T-helper 2 cell (primary cell): ENCODE data around the gene ZFP92.
"Not testable (repeated sequence)": the region's sequence is repeated elsewhere in the genome, so short reads cannot be mapped to it uniquely, and the experiment has no call there.

Experiments
- DNase-seq, 5 experiments: peaks; one replicate each; pipeline versions ENCODE4 v3.0.0 to v3.0.0-alpha.2; 2012 to 2022

Gene ZFP92

DNA sequence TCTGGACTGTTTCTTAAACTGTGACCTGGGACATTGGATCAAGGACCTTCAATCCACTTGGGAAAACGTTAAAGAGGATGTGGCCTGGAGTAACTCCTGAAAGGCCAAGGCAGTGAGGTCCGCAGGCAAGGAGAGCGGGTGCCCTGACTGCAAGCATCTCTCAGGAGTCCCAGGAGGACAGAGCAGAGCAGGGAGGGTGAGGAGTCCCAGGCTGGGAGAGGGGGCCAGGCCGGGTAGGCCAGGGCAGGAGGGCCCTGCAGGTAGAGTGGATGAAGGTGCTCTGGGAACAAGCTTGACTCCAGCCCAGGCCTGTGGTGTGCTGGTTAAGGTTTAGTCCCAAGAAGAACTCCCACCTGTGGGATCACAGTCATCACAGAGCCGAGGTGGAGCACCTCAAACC, 23.9 kb upstream of the ZFP92 start:
- DNase-seq: no peak

DNA sequence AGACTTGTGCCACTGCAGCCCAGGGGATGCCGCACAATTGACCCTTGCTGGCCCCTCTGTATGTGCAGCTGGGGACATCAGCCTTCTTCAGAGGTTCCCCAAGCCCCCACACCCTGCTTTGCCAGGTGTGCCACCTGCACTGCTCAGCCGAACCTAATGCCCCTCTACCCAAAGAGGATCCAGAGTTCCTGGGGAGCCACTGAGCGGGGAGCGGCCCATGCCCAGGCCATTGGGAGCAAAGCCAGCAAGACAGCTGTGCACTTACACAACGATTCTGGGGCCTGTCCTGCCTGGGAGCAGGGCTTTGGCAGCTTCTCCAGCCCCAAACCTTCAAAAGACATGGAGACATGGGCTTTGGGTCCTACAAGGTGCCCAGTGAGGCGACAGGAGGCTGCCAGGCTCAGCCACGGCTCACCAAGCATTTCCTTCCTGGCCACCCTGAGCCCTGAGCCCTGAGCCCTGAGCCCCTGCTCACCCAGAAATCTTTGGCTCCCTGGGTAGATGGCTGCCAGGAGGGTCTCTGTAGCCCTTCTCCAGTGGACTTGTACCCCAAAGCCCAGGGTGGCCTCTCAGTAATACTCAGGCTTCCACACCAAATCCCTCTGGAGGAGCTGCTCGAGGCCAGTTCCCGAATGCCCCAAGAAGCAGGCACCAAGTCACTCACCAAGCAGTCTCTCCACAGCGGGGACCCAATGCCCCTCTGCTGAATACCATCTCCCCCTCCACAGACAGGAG, 23.1 kb upstream of the ZFP92 start:
- no peak for DNase-seq

DNA sequence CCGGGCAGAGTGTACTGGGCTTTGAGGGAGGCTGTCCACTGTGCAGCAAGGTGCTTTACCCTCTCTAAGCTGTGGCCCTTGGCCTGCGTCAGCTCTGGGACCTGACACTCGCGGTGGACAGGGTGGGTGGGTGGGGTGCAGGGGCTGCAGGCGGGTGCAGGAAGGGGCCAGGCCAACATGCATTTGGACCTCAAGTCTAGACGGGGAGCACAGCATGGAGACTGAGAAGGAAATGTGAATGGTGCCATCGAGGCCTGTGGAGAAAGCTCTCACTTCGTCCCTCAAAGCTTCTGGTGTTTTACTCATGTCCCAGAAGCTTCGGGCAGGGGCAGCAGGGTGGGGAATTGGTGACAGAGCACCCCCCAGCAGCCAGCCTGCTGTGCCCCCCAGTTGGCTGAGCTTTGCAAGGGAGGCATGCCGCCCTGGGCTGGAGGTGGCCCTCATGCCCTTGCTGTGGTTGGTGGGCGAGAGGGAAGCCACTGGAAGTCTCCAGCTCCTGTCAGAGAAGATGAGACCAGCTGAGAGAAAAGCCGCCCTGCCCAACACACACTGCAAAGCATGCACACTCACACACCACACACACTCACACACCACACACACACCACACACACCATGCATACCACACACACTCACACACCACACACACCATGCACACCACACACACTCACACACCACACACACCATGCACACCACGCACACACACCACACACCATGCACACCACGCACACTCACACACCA, 22.4 kb upstream of the ZFP92 start:
- no peak for DNase-seq

DNA sequence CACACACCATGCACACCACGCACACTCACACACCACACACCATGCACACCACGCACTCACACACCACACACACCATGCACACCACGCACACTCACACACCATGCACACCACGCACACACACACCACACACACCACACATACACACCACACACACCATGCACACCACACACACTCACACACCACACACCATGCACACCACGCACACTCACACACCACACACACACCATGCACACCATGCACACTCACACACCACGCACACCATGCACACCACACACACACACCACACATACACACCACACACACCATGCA, 21.9 kb upstream of the ZFP92 start:
- DNase-seq: not testable (repeated sequence)

DNA sequence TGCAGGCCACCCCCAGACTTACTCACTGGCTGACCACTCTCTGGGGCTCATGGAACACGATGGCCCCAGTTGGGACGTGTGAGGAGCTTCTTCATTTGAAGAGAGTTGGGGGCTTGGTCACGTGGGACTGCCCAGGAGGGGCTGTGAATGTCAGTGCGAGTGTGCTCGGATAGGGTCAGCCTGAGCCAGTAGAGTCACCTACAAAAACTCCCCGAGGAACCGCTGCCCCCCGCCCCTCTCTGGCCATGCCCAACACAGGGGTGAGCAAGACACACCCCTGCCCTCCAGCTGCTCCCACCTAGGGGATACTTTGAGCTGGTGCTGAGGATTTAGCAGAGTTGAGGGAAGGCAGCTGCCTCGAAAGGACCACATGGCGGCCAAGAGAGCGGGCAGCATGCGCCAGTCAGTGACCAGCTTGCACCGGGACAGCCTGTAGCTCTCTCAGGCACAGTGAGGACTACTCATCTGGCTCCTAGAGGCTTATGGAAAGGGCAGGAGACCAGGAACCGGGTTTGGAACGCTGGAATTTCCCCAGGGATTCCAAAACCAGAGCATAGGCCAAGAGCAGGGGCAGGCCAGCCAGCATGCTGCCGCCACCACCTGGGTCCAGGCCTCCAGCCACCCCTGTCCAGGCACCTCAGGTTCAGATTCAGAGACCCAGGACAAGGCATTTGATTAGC, 18.5 kb upstream of the ZFP92 start:
- no peak for DNase-seq

DNA sequence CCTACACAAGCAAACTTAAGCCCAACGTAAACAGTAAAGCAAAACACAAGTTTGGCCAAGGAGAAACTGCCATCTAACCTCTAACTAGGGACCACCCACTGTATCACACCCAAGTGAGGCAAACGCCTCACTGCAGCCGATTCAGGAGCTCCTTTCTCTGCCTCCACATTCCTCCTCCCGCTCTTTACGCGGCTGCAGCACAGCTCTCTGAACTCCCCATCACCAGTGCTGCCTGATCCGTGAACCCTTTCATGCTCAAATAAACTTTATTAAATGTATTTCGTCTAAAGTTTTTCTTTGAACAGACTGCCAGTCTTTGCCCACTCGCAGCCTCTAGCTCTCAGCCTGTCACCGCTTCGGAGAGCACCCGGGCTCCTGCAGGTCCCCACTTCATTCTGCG, 16.7 kb upstream of the ZFP92 start:
- no peak for DNase-seq

DNA sequence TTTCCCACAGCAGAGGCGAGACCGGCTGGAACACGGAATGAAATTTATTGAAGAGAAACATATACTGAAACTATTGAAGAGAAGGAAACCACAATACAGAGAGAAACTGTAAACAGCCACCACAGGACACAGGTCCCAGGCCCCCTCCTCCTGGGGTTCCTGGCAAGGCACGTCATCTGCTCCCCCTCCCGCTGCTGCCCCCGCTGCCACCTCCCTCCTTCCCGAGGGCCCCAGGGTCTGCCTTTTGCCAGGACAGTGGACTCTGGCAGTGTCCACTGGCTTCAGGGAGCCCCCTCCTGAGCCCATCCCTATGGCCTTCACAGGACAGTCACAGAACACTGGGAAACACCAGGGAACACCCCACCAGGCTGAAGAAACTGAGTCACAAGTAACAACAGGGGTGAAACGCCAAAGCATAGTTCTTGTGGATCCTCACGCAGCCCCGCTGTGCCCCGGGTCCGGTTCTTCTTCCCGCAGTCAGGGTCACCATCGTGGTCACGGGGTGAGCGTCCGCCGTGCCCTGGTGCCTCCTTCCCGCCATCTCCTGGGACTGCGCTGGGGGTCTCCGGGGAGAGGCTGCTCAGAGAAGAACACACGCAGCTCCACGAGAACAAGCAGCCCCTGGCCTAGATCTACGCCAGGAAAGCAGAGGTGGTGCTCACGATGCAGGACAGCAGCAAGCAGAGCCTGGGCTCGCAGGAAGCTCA, 15.5 kb upstream of the ZFP92 start:
- peak in 1 of 5 experiments; percentile 60 for DNase-seq

DNA sequence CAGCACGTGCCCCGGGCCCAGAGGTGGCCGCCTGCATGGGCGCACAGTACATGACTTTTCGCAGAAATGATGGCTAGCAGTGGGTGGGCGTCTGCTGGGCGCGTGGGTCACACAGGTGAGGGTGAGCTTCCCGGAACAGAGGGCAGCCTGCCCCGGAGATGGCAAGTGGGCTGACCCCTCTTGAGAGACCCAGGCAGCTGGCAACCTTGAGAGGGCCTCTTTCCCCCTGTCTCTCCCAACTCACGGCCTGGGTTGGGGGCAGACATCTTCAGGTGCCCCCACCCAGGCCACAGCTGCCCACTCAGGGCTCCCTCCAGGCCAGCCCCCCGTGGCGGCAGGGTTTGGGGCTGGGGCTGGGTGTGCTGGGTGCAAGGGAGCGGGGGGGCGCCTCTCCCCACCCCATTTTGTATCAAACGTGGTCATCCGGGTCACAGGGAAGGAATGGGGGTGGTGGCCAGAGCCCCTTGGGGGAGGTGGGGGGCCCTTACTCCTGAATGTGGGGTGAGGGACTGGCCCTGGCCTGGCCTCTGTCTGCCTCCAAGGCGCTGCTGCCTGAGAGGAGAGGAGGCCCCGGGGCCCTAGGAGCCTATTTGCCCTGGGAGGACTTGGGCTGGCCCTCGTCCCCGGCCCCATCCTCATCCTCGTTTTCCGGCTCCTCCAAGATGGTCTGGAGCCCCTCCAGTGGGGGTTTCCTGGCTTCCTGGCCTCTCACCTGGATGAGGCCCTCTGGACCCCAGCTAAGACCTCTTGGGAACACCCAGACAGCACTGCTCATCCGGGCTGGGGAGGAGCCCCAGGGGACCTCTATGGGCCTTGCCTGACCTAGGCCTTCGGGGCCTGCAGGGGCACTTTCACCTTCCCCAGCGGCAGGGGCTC, 14.7 kb upstream of the ZFP92 start:
- no peak for DNase-seq

DNA sequence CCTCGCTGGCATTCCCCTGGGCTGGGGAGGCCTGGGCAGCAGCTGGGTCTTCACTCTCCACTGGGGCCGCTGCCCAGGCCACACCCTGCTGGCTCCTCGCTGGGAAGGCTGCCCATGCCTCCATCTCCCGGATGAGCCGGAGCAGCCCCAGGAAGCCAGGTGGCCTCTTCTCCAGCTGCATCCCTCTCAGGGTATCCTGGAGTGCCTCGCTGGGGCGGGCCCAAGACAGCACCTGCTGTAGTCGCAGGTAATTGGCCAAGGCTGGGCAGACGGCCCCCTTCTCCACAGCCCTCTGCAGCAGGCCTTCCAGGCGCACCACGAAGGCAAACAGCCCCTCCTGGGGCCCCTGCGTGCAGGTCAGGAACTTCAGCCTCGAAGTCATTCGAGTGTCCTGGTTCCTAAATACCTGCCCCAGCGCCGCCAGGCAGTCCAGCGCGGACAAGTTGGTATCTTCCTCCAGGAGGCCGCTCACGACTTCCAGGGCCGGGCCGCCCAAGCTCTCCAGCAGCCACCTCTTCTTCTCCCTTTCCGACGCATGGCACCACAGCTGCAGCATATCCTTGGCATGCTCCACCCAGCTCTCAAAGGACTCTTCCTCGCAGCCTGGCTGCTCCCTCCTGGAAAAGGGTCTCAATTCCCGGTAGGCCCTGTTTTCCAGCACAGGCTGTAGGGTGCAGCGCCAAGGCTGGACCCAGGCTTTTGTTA, 13.9 kb upstream of the ZFP92 start:
- no peak for DNase-seq

DNA sequence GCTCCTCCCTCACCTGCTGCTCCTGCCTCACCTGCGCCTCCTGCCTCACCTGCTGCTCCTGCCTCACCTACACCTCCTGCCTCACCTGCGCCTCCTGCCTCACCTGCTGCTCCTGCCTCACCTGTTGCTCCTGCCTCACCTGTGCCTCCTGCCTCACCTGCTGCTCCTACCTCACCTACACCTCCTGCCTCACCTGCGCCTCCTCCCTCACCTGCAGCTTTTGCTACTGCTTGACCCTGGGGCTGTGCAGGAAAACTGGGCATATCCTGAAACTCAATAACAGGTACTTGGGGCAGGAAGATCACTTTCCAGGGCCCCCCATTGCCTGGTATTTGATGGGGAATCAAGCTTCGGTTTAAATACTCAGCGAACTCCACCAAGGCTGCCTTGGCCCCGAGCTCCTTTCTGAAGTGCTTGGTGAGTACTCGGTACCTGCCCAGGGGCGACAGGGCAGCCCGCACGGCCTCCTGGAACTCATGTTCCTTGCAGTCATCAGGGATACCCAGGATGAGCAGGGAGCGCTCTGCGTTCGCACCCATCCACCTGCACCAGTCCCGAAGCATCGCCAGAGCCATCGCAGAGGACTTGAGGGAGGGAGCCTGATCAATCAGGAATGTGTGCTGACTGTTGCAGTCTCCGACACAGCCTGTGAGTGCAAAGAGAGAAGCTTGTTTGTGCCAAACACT, 12.9 kb upstream of the ZFP92 start:
- no peak for DNase-seq

DNA sequence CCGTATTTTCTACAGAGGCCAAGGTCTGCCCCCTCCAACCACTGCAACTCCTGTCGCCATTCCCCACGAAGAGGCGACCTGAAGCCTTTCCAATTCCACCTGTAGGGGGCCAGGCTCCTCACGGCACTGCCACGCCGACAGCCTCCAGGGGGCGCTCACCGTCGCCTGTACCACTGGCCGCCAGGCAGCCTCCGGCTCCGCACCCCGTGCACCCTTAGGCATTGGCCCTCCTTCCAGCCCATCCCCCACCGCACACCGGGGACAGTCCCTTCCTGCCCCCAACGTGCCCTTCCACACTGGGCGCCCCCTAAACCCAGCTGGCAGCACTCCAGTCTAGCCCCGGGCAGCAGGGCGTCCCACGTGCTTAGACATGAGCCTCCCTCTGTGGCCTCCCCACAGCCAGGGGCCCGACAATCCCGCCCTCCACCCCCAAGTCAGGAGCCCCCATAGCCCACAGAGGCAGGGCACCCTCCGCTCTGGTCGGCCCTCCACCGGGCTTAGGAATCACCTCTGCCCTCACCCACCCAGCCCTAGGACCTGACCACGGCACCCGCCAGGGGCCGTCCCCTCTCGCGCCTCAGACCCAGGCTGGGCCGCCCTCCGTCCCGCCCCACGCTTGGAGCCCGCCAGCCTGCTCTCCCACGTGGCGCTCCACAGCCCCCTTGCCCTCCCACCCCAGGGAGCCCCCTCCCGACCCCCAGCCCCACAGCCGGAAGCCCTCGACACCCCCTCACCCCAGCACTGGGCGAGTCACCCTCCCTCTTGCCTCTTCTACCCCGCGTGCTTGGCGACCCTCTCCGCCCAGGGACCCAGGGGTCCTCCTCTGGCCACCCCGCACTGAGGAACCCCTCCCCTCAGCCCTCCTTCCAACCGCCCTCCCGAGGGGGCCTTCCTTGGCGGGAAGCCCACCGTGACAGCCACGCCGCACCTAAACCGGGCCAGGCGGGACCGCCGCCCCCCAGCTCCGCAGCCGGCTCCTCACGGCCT, 10.8 kb upstream of the ZFP92 start:
- peak; percentile 14 to 66 (median 31) for DNase-seq

DNA sequence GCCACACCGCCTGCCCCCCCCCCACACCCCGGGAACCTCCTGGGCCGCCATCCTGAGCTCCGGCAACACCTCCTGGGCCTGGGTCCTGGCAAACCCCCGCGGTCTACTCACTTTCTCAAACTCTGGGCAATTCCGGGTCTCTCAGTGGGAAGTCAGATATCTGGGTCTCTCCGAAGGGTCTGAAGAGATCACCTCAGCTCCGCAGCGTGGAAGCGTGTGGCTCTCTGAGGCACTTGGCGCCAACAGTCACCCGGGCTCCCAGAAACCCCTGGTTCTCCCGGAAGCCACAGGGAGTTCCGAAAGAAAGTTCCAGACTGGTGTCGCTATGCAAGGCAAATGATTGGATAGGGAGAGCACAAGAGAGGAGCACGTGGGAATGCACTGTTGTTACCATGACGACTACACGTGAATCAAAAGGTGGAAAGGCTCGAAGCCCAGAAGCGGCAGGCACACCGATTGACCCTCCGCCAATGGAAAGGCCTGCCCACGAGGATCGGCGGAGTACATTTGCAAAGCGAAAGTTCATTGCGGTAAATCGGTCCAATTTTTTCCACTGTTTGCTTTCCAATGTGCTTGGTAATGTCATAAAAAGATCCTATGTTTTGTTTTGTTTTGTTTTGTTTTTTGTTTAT, 10.0 kb upstream of the ZFP92 start, which contains the start of gene PNMA6E:
Gene PNMA6E (minus strand): TSS at position 218 of the 632 bp plus-strand sequence. CDS start 2,501 bp downstream, outside the sequence.
- no peak for DNase-seq

DNA sequence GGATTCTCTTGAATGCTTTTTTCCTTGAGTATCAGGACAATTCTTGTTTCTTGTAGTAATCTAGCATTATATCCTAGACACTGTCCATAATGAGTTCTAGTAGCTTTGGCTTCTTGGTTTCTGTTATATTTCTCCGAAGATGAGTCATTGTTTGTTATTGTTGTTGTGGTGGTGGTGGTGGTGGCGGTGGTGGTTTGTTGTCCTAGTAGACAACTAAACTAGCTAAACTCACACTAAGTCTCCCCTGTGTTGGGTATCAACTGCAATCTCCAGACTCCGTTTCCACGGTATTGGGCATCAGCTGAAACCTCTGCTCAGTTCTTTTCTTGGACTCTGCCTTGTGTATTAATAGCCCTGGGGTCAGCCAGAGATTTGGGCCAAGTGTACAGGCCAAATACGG, 6.9 kb upstream of the ZFP92 start:
- peak in 1 of 5 experiments; percentile 6 for DNase-seq

DNA sequence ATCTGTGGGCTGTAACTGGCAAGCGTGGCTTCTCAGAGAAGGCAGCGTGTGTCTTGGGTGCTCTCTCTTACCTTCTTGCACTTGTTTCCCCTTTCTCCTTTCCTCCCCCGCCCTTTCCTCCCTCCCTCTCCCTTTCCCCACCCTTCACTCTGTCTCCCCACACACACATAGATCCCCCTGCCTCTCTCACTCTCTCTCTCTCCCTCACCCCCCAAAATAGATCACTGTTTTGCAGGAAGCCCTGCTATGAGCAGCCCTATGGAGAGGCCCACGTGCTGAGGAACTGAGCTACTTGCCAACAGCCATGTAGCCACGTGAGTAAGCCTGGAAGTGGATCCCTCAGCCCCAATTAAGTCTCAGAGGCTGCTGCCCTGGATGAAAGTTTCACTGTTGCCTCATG, 5.8 kb upstream of the ZFP92 start:
- DNase-seq: no peak

DNA sequence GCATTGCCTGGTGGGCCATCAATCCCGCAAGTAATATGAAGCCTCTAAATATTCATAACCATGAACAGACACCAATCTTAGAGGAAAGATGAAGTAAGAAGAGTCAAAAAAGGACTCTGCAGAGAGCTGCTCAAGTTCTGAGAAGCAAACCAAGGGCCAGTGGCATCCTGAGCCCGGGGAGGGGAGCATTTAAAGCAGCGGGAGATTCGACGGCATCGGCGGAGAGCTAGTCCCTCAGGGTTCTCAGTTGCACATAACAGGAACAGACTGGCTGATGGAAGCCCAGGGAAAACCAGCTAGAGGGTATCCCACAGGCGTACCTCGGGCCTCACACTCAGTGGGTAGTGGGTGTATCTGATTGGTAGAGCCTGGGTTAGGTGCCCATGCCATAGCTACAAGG, 5.3 kb upstream of the ZFP92 start:
- no peak for DNase-seq

DNA sequence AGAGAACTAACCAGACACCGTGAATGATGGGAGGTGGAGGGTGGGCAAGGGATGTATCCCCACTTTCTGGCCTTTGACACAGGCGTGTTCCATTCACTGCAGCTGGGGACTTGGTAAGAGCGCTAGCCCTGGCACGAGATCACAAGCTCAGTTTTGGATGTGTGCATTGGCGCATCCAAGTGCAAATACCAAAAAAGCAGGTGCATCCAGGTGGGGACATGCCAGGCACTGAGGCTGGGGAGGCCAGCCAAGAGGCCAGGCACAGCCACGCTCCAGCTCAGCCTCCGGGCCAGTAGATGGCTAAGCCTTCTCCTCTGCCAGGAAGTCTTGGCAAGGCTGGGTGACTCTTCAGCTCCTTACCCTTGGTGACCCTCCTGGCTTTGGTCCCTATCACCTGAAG, 4.4 kb upstream of the ZFP92 start:
- no peak for DNase-seq

DNA sequence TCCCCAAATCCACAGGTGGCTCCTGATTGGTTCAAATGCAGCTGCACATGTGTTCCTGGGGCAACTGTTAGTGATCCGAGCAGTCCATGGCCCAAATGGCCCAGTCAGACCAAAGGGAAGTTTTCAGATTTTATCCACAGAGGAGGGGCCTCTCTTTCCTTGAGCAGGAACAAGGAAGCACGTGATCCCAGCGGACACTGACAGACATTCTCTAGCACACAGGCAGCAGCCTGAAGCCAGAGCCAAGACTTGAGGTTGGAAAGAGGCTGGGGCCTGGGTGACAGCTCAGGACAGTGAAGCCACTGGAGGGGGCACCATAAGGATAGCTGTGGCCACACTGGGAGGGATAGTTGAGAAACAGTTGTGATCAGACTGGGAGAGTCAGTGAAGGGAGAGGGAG, 3.5 kb upstream of the ZFP92 start:
- no peak for DNase-seq

DNA sequence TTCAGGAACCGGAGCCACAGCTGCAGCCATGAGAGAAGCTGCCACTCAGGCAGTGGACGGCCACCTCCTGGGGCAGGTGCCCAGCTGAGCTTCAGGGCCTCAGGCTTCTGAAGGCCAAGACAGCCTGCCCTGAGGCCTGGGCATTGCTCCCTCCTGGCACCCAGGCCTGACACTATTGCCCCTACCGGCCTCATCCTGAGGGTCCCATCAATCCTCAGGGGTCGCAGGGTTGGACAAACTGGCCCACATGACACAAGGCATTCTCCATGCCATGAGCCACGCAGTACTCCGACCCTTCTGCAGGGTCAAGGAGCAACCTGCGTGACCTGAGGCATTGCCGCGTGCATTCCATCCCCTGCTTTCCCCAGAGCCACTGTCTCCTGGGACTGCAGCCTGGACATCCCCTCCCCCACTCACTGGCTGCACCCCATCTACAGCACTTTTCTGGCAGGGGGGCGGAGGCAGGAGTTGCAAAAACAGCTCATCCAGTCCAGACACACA, 3.0 kb upstream of the ZFP92 start:
- DNase-seq: no peak

DNA sequence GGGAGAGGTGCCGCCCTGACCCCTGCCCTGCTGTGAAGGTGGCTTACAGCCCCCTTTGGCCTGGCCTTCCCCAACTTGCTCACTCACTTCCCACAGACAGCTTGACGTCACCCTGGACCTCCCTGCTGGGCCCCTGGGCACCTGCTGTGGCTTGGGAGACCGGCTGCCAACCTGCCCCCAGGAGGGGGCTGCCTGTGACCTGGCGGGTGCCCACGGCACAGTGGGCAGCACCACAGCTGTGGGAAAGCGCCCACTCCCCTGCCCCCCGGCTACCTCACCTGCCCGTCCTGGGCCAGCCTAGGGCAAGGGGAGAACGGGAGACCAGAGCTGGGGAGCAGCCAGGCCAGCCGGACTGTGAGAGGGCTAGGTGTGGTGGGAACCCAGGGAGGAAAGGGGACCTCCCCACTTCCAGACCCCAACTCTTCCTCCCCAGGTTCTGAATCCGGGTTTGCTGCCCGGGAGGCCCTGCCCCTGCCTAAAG, 2.4 kb upstream of the ZFP92 start:
- DNase-seq: no peak
